Natural killer cell treated with Interleukin-12 subunit alpha and Interleukin-12 subunit beta and Interleukin-15 and Interleukin-18, amount 100 ng/mL, for 72 hours (primary cell): ENCODE measurements around the gene SLC18B1. TPM values are rescaled to one million over a fixed set of nuclear protein-coding genes. Genes with fewer than 3 reads are reported as not detected.
A peak's percentile ranks its signal among the peaks of the same experiment; 100 is the strongest.

Experiments
- ATAC-seq, 2 donors: fragments of 150-1000 bp; cut with Tn5 transposase in 1 of 2; sonication (Bioruptor Pico), chemical (Tn5 transposase) in 1 of 2; 2 replicates each; pipeline ENCODE4 v1.10.0; 2021
- DNase-seq: peaks from one replicate; pipeline ENCODE4 v3.0.0; 2022; ENCODE audit warnings: low spot score
- H3K27ac Mint-ChIP-seq, 2 donors: 1 replicate in 1 of 2; 2 replicates in 1 of 2; pipeline ENCODE4 v1.8.0; 2022; ENCODE audit warnings: mixed read lengths in 2 of 2, mild to moderate bottlenecking in 1 of 2, moderate library complexity in 1 of 2
- H3K27me3 Mint-ChIP-seq, 2 donors: 1 replicate in 1 of 2; 2 replicates in 1 of 2; pipeline ENCODE4 v1.8.0; 2022; ENCODE audit warnings: mixed read lengths in 2 of 2
- H3K36me3 Mint-ChIP-seq: one replicate; pipeline ENCODE4 v1.8.0; 2022; ENCODE audit warnings: mixed read lengths
- H3K4me1 Mint-ChIP-seq, 2 donors: 1 replicate in 1 of 2; 2 replicates in 1 of 2; pipeline ENCODE4 v1.8.0; 2022; ENCODE audit warnings: low read depth in 2 of 2, mixed read lengths in 2 of 2, mild to moderate bottlenecking in 1 of 2
- H3K4me3 Mint-ChIP-seq: one replicate; pipeline ENCODE4 v1.8.0; 2022; ENCODE audit warnings: mixed read lengths
- H3K9me3 Mint-ChIP-seq: 2 replicates; pipeline ENCODE4 v1.8.0; 2022; ENCODE audit warnings: mixed read lengths
- total RNA-seq, 2 donors: library from RNA; stranded (reverse); gene quantifications; one replicate each; pipeline ENCODE4 v1.2.3, GENCODE V29; 2022

Gene SLC18B1
- total RNA-seq, 2 donors from 2014 or later: 2.9 to 5.6 TPM

DNA sequence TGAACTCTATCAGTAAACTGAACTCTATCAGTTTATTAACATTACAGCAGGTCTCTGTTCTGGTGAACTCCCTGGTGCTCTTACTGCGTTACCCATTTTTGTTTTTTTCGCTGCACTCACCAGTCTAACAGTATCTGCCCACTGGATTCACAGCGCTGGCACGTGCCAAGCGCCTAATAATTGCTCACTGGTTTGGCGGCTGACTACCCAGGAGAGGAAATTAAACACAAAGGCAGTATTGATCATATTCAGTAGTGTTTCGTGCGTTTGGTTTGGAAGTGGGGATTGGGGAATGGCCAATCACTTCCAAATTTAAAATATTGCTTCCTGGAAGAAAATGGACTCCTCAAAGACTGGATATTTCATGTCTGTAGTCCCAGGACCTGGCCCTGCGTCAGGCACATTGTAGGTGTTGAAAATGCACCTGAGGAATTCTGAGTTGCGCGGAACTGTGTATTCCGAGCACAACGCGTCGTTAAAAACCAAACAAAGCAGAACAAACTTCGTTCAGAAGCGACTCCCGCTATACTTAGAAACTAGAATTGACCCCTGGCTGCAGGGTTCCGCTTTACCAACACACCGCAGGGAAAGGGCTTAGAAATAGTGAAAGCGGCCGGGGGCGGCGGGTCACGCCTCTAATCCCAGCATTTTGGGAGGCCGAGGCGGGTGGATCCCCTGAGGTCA lies 14.9 kb upstream of the SLC18B1 start:
- ATAC-seq: peak in 1 of 2 donors; percentile 2
- Mint-ChIP-seq H3K27ac (peak overlapping the region; percentile 92 to 98), H3K9me3 (no peaks in the 10 kb centered on the region), H3K27me3 (peaks cover 5 to 14% of the 10 kb centered on the region in 2 donors), H3K4me3 (peak overlapping the region; percentile 92), H3K36me3 (peaks cover 36% of the 10 kb centered on the region), H3K4me1 (peaks cover 49 to 55% of the 10 kb centered on the region in 2 donors)
- DNase-seq: no peak

DNA sequence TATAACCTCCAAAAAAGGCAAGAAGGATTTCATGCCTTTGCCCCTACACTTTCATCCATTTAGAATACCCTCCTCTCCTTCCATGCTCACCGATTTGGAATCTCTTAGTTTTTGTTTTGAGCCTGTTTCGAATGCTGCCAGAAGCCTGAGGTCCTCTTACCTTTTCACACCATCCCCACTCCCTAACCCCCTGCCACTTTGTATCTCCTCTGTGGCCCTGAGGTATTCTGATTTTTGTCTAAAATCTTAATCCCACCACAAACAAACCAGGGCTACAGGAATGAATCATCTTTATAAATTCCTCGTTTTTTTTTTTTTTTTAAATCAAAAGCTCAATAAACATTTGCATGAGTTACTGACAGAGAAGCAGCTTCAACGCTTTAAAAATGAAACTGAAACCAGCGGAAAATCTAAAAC lies 14.3 kb upstream of the SLC18B1 start:
- H3K9me3 Mint-ChIP-seq: no peaks in the 10 kb centered on the region
- peaks cover 7 to 19% of the 10 kb centered on the region in 2 donors for H3K27me3 Mint-ChIP-seq
- H3K4me3 Mint-ChIP-seq: peak overlapping the region; percentile 92
- peak overlapping the region; percentile 92 to 98 for H3K27ac Mint-ChIP-seq
- DNase-seq (no peak), ATAC-seq (no peak)
- peaks cover 34% of the 10 kb centered on the region for H3K36me3 Mint-ChIP-seq
- H3K4me1 Mint-ChIP-seq: peaks cover 44 to 51% of the 10 kb centered on the region in 2 donors

DNA sequence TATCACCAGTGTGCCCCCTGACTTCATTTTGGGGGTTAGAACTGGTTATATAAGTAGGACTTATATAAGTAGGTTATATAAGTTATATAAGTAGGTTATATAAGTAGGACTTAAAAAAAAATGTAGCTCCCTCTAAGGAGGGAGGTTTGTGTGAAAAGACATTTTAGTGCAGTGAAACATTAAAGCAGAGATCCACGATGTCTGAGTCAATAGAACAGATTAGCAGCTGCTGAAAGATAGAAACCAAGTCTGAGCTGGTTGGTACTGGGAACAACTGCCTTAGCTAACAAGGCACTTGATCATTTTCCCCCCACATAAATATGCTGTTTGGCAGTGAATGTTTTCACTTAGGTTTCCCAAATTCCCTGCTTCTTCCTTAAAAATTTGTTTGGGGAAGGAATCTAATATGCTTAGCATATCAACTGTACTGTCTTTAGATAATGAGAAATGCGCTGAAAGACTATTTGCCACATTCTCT lies 13.9 kb upstream of the SLC18B1 start:
- ATAC-seq (no peak), DNase-seq (no peak)
- Mint-ChIP-seq H3K9me3 (no peaks in the 10 kb centered on the region), H3K27me3 (peaks cover 11 to 22% of the 10 kb centered on the region in 2 donors), H3K4me3 (peak overlapping the region; percentile 92), H3K27ac (peak overlapping the region; percentile 92 to 98), H3K4me1 (peaks cover 39 to 47% of the 10 kb centered on the region in 2 donors), H3K36me3 (peaks cover 30% of the 10 kb centered on the region)

DNA sequence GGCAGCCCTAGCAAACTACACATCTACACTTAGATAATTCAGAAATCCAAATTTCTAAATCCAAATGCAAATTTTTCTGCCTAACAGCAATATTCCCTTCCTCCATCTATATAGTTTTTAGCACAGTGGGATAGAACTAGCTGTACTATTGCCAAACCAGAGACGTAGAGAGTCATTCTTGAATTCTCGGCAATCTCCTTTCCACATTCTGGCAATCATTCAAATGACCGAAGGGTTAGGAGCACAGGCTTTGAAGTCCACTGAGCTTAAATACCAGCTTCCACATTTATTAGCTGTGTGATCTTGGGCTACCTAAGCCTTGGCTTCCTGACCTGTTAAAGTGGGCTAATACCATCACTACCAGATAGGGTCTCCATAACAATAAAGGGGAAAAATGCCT lies 12.8 kb upstream of the SLC18B1 start:
- peaks cover 31 to 38% of the 10 kb centered on the region in 2 donors for H3K4me1 Mint-ChIP-seq
- H3K36me3 Mint-ChIP-seq: peaks cover 22% of the 10 kb centered on the region
- DNase-seq (no peak), ATAC-seq (no peak)
- peaks cover 13 to 22% of the 10 kb centered on the region in 2 donors for H3K27me3 Mint-ChIP-seq
- H3K27ac Mint-ChIP-seq: no peak overlapping the region
- no peak overlapping the region for H3K4me3 Mint-ChIP-seq
- H3K9me3 Mint-ChIP-seq: no peaks in the 10 kb centered on the region

DNA sequence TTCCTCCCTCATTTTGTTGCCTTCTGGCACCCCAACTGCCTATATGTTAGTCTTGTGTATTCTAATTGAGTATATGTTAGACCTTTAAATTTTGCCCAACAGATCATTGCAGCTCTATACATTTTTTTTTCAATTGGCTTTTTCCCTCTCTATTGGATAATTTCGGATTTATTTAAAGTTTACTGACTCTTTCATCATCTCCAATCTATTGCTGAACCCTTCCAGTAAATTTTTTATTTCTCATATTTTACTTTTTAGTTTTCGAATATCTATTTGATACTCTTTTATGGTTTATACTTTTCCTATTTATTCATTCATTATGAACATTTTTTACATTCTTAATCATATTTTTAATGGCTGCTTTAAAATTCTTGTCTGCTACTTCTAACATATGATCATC lies 7.1 kb upstream of the SLC18B1 start:
- no peaks in the 10 kb centered on the region for H3K4me1 Mint-ChIP-seq
- peaks cover 22 to 29% of the 10 kb centered on the region in 2 donors for H3K27me3 Mint-ChIP-seq
- no peak overlapping the region for H3K4me3 Mint-ChIP-seq
- DNase-seq (no peak), ATAC-seq (no peak)
- no peaks in the 10 kb centered on the region for H3K36me3 Mint-ChIP-seq
- H3K9me3 Mint-ChIP-seq: no peaks in the 10 kb centered on the region
- H3K27ac Mint-ChIP-seq: no peak overlapping the region

DNA sequence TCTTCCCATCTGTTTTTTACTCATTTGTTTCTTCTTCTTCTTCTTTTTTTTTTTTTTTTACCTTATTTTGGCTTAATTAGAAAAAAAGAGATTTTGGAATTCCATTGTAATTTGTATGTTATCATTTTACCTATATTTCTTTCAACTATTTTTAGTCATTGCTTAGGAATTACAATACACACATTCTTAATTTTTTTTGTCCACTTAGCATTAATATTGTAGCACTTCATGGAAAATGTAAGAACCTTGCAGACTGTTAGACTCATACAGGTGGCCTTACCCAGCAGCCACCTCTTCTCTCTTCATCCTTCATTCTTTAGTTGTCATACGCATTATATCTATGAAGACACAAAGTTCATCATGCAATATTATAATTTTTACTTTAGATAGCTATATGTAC lies 5.8 kb upstream of the SLC18B1 start:
- Mint-ChIP-seq H3K9me3 (no peaks in the 10 kb centered on the region), H3K27ac (no peak overlapping the region), H3K4me3 (no peak overlapping the region), H3K27me3 (peaks cover 19 to 21% of the 10 kb centered on the region in 2 donors), H3K4me1 (peaks cover 0 to under 1% of the 10 kb centered on the region in 2 donors), H3K36me3 (no peaks in the 10 kb centered on the region)
- DNase-seq (no peak), ATAC-seq (no peak)

DNA sequence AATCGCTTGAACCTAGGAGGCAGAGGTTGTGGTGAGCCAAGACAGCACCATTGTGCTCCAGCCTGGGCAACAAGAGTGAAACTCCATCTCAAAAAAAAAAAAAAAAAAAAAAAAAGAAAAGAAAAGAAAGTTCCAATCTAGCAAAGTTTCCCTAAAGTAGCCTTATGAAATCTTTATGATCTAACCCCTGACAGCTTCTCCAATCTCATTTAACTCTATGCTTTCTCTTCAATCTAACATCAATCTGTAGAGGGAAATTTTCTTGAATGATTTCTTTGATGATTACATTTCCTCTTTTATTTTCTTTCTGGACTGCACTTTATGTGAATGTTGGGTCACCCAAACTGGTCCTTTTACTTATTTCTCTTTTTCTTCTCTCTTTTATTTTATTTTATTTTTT lies 2.2 kb upstream of the SLC18B1 start:
- DNase-seq (no peak), ATAC-seq (no peak)
- H3K9me3 Mint-ChIP-seq: no peaks in the 10 kb centered on the region
- H3K36me3 Mint-ChIP-seq: no peaks in the 10 kb centered on the region
- H3K27me3 Mint-ChIP-seq: peaks cover 11% of the 10 kb centered on the region in 2 donors
- H3K4me3 Mint-ChIP-seq: no peak overlapping the region
- peaks cover 6 to 11% of the 10 kb centered on the region in 2 donors for H3K4me1 Mint-ChIP-seq
- no peak overlapping the region for H3K27ac Mint-ChIP-seq

DNA sequence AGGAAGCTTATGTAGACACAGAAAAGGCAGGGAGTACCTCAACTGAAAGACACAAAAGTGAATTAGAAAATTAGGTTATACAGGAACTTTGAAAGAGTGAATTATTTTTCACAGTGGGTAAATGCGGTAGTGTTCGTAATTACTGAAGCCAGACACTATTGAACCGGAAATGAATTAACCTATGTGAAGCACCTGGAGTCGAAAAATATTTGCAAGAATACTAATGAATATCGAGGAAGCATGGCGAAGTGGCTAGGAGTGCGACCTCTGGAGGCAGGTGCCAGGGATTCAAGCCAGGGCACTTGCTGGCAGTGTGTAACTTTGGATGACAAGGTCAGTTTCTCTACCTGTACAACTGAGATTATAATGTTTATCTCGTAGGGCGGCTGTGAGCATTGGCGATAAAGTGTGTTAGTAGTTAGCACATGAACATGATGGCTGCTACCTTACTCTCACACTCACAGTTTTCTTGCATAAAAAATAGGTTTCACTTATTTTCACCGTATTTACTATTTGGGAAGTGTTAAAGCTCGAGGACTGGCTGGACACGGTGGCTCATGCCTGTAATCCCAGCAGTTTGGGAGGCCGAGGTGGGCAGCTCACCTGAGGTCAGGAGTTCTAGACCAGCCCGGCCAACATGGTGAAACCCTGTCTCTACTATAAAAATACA lies 567 bp upstream of the SLC18B1 start:
- no peaks in the 10 kb centered on the region for H3K36me3 Mint-ChIP-seq
- peaks cover 6 to 11% of the 10 kb centered on the region in 2 donors for H3K4me1 Mint-ChIP-seq
- no peak overlapping the region for H3K4me3 Mint-ChIP-seq
- peaks cover 0 to 2% of the 10 kb centered on the region in 2 donors for H3K27me3 Mint-ChIP-seq
- DNase-seq (peak; percentile 65), ATAC-seq (peak; percentile 82 to 85)
- H3K9me3 Mint-ChIP-seq: no peaks in the 10 kb centered on the region
- peak overlapping the region in 1 of 2 donors; percentile 62 for H3K27ac Mint-ChIP-seq

DNA sequence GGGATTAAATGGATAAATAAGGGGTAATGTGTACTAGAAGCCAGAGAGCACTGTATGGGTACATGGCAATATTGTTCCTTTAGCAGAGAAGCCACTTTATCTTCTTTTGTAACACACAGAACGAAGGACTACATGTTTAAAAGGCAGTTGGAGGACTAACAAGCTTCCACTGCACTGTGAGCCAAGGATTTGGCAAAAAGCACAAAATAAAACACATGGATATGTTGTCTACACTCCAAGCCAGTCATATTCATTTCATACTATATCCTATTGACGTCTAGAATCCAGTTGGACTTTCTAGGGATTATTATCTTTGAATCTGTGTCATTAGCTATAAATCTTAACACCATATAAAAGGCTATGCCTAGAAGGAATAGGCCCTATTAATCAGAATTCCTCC lies 3.0 kb downstream of the SLC18B1 start:
- Mint-ChIP-seq H3K4me1 (peaks cover 6 to 14% of the 10 kb centered on the region in 2 donors), H3K27me3 (no peaks in the 10 kb centered on the region), H3K9me3 (no peaks in the 10 kb centered on the region), H3K36me3 (no peaks in the 10 kb centered on the region), H3K4me3 (no peak overlapping the region), H3K27ac (peak overlapping the region in 1 of 2 donors; percentile 29)
- DNase-seq (no peak), ATAC-seq (no peak)

DNA sequence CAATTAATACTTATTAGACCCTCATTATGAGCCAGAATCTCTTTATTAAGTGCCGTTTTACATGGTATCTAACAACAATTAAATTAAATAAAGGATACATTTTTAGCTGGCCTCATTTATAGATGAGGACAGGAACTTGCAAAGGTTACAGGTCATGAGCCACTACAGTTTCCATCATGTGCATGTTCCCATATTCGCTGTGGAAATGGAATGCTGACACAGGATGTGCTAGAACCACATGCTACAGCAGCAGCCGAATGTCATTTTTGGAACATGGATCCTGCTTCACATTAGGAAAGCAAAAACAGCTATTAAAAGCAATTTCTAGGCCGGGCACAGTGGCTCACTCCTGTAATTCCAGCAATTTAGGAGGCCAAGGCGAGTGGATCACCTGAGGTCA lies 5.9 kb downstream of the SLC18B1 start:
- H3K4me3 Mint-ChIP-seq: no peak overlapping the region
- DNase-seq (no peak), ATAC-seq (no peak)
- peaks cover 5% of the 10 kb centered on the region for H3K36me3 Mint-ChIP-seq
- no peaks in the 10 kb centered on the region for H3K27me3 Mint-ChIP-seq
- H3K4me1 Mint-ChIP-seq: peaks cover 0 to 3% of the 10 kb centered on the region in 2 donors
- no peaks in the 10 kb centered on the region for H3K9me3 Mint-ChIP-seq
- H3K27ac Mint-ChIP-seq: no peak overlapping the region

DNA sequence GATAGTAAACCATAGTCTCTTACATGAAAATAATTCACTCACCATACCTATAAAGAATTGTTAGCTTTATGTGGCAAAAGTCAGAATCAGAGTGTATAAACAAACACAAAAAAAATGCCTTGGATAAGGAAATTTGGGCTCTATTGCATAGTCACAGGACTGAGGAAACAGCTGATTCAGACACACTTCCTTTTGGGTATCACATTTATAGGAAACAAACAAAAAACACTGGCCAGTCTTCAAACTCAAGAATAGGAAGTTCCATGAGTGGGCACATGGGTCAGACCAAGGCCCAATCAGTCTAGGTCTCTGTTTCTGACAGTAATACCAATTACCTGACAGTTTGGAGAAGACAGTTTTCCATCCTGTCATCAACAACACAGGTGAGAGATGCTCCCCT lies 8.0 kb downstream of the SLC18B1 start:
- ATAC-seq: no peak

DNA sequence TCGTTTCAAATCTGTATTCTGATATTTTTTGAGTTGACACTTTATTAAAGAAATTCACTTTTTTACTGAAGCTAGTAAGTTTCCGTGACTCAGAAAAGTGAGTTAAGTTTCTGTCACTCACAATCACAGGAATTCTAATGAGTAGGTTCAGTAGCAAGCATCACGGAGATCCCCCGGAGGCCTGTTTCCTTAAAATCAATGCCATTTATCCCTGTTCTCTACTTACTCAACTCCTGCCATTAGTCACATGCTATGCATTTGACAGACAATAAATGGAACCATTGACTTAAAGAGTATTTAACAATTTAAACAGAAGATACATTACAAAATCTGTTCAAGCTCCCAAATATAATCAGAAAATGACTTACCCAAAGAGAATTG lies 9.1 kb downstream of the SLC18B1 start:
- Mint-ChIP-seq H3K4me3 (no peak overlapping the region), H3K27ac (no peak overlapping the region), H3K36me3 (peaks cover 5% of the 10 kb centered on the region), H3K4me1 (peaks cover 0 to 3% of the 10 kb centered on the region in 2 donors), H3K9me3 (no peaks in the 10 kb centered on the region), H3K27me3 (no peaks in the 10 kb centered on the region)
- ATAC-seq (no peak), DNase-seq (no peak)

More for the DNA sequence above, 8.0 kb downstream of the SLC18B1 start:
- Mint-ChIP-seq H3K36me3 (peaks cover 5% of the 10 kb centered on the region), H3K9me3 (no peaks in the 10 kb centered on the region), H3K4me3 (no peak overlapping the region), H3K27me3 (no peaks in the 10 kb centered on the region), H3K4me1 (peaks cover 0 to 3% of the 10 kb centered on the region in 2 donors), H3K27ac (no peak overlapping the region)
- DNase-seq: no peak

DNA sequence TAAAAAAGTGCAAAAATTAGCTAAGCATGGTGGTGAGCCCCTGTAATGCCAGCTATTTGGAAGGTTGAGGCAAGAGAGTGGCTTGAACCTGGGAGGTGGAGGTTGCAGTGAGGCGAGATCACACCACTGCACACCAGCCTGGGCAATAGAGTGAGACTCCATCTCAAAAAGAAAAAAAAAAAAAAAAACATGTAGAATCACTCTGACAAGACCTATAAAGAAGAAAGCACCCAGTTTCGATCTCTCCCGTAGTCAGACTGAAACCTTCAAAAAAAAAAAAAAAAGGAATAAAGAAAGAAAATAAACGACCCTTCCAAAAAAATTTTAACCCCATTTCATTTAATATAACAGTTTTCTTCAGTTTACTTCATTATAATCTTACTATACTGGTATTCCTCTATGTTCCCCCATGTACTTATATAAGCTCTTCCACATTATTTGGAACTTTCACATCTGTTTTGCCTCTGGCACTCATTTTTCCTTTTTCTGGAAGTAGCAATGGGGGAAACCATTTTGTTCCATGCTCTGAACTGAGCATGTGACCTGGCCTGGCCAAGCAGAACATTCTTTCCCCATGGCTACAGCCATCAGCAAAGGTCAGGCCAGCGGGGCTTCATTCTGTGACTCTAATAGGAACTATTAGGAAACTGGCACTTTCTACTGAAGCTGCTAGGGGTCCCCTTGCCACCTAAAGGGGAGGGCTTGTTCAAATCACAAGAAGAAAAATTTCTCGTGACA lies 9.6 kb downstream of the SLC18B1 start:
- Mint-ChIP-seq H3K36me3 (peaks cover 5% of the 10 kb centered on the region), H3K27ac (no peak overlapping the region), H3K4me3 (peak overlapping the region; percentile 4), H3K9me3 (no peaks in the 10 kb centered on the region), H3K4me1 (peaks cover 0 to 3% of the 10 kb centered on the region in 2 donors), H3K27me3 (no peaks in the 10 kb centered on the region)
- ATAC-seq (no peak), DNase-seq (no peak)

DNA sequence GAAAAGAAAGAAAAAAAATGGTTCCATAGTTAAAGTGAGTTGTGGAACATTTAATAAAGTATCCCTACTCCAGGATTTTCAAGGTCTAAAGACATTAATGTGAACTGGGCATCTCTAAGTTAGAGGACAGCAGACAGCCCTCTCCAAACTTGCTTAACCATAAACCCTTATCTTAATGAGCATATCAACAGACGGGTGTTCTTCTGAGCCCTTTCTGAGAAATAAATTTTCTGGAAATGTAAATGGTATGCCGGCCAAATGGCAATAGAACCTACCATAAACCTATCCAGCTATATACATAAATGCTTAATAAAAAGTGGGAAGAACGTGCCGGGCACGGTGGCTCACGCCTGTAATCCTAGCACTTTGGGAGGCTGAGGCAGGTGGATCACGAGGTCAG lies 12.5 kb downstream of the SLC18B1 start:
- no peak overlapping the region for H3K27ac Mint-ChIP-seq
- ATAC-seq (no peak), DNase-seq (no peak)
- H3K4me3 Mint-ChIP-seq: no peak overlapping the region
- no peaks in the 10 kb centered on the region for H3K4me1 Mint-ChIP-seq
- H3K9me3 Mint-ChIP-seq: no peaks in the 10 kb centered on the region
- peaks cover 5% of the 10 kb centered on the region for H3K36me3 Mint-ChIP-seq
- H3K27me3 Mint-ChIP-seq: no peaks in the 10 kb centered on the region
